Endodermal cell (in vitro differentiated cells): Measurements from ENCODE around the gene TMEM267. TPM values are rescaled to one million over a fixed set of nuclear protein-coding genes. Genes with fewer than 3 reads are reported as not detected.
A peak's percentile ranks its signal among the peaks of the same experiment; 100 is the strongest.

Experiments used
- DNase-seq: peaks from one replicate; pipeline ENCODE4 v3.0.0-alpha.2; 2017
- H3K27ac ChIP-seq: 2 replicates; pipeline ENCODE4 v1.5.1; 2013; ENCODE audit warnings: mild to moderate bottlenecking, low read depth, low read length, moderate library complexity
- H3K27me3 ChIP-seq: 2 replicates; pipeline ENCODE4 v1.6.1; 2013; ENCODE audit warnings: mild to moderate bottlenecking, low read length, moderate library complexity; ENCODE audit not compliant: insufficient read depth, control insufficient read depth, poor library complexity, severe bottlenecking
- H3K36me3 ChIP-seq: 2 replicates; pipeline ENCODE4 v1.7.0; 2013; ENCODE audit warnings: mild to moderate bottlenecking, low read length, moderate library complexity; ENCODE audit not compliant: control insufficient read depth, insufficient read depth
- H3K4me1 ChIP-seq: one replicate; pipeline ENCODE4 v1.7.0; 2013; ENCODE audit warnings: low read length; ENCODE audit not compliant: control insufficient read depth, insufficient read depth
- H3K4me3 ChIP-seq: 2 replicates; pipeline ENCODE4 v1.5.1; 2013; ENCODE audit warnings: mild to moderate bottlenecking, low read length, moderate library complexity
- H3K9ac ChIP-seq: 2 replicates; pipeline ENCODE4 v1.6.1; 2013; ENCODE audit warnings: mild to moderate bottlenecking, low read length, moderate library complexity; ENCODE audit not compliant: poor library complexity, severe bottlenecking; ENCODE audit errors: extremely low read depth
- H3K9me3 ChIP-seq: 2 replicates; pipeline ENCODE4 v1.6.1; 2013; ENCODE audit warnings: mild to moderate bottlenecking, low read length, moderate library complexity; ENCODE audit not compliant: control insufficient read depth
- H3K27ac Mint-ChIP-seq: 2 replicates; pipeline ENCODE4 v1.8.0; 2020; ENCODE audit warnings: mixed read lengths
- H3K27me3 Mint-ChIP-seq: 2 replicates; pipeline ENCODE4 v1.8.0; 2021; ENCODE audit warnings: mild to moderate bottlenecking, mixed read lengths; ENCODE audit not compliant: insufficient read depth
- H3K36me3 Mint-ChIP-seq: 2 replicates; pipeline ENCODE4 v1.8.0; 2020; ENCODE audit warnings: low read depth, mixed read lengths
- H3K4me1 Mint-ChIP-seq: 2 replicates; pipeline ENCODE4 v1.8.0; 2020; ENCODE audit warnings: mixed read lengths
- H3K4me3 Mint-ChIP-seq: 2 replicates; pipeline ENCODE4 v1.8.0; 2020; ENCODE audit warnings: mild to moderate bottlenecking, moderate library complexity, mixed read lengths
- H3K9me3 Mint-ChIP-seq: 2 replicates; pipeline ENCODE4 v1.8.0; 2020; ENCODE audit warnings: mild to moderate bottlenecking, mixed read lengths
- WGBS, 2 experiments: methylation state at CpG; one replicate each; pipeline versions ENCODE4 v1.1.5 to v1.1.7; 2013; ENCODE audit warnings: missing lambda C conversion rate in 2 of 2, mixed read lengths in 1 of 2; ENCODE audit not compliant: insufficient coverage in 1 of 2, insufficient read length in 1 of 2; 5-methylcytosine and 5-hydroxymethylcytosine counted together
- total RNA-seq, 2 donors: library from RNA; stranded (reverse); fragmentation: NEBNext Ultra II Directional in 1 of 2; extraction: Animal tissue kit (Norgen Biotek cat#: 25700) in 1 of 2; gene quantifications; 2 replicates in 1 of 2; 3 replicates in 1 of 2; pipeline ENCODE4 v1.2.1, GENCODE V29; 2021
- TF ChIP-seq, protein P1 (sequence below): fragments of 200-600 bp; sonication (generic); conservative IDR thresholded peaks from 2 replicates; pipeline ENCODE4 v1.5.0; 2021; ENCODE audit warnings: antibody characterized with exemption, mild to moderate bottlenecking

TMEM267 gene
- total RNA-seq, 2 donors from 2014 or later = 8.3 to 8.9 TPM

DNA sequence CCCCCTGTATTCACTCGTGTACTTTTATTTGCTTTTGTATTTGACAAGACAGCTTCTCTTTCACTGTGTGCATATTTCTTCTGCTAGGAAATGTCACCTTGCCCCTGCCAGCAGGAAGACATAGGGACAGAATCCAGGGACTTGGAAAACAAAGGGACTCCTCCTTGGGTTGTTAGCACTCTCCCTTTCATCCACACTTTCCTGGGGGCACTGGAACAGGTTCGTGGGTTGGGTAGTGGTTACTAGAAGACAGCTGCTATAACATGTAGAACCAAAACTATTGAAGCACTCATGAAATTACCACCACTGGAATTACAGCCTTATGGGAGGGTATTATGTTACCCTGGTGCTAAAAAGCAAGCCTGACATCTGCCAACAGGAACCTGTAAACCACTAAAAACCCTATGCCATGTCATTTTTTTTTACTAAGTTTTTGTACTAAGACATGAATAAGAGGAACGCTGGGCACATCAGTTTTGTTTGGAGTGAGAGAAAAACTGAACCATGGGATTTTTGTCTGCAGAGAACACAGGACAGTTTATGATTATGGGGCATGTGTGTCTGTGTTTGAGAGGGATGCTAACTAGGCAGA is 66.8 kb downstream of the TMEM267 start:
- H3K4me3 Mint-ChIP-seq = no peak overlapping the region

DNA sequence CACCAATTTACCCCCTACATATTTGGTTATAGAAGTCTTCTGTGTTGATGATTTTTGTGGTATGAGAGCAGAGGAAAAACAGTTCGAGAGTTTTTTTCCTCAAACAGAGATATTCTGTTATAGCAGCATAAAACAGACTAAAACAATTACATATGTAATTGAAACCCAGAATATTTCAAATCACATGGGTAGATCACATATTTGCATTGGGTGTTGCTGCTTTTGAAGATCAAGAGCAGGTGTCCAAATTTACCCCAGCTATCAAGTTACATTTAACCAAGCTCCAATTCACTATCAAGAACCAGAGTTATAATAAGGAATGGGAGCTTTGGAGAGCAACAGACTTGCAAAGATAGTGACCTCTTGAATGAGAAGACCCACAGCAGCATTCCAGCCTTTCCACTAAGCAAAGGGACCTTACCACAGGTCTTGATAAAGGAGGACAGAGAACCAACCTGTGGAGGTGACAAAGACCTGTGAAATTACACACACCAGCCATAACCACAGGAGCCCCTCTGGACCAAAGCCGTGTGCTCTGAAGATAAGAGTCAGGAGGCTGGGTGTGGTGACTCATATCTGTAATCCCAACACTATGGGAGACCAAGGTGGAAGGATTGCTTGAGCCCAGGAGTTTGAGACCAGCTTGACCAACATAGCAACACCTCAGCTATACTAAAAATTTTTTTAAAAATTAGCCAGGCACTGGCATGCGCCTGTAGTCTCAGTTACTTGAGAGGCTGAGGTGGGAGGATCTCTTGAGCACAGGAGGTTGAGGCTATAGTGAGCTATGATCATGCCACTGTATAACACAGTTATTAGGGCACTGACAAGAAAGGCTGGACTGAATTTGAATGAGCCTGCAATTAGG is 67.5 kb downstream of the TMEM267 start:
- H3K36me3 Mint-ChIP-seq = no peaks in the 10 kb centered on the region
- H3K4me1 Mint-ChIP-seq = peaks cover 20% of the 10 kb centered on the region
- H3K27me3 Mint-ChIP-seq = peaks cover 2% of the 10 kb centered on the region
- H3K27ac Mint-ChIP-seq = no peak overlapping the region
- no peaks in the 10 kb centered on the region for H3K36me3 ChIP-seq
- H3K4me1 ChIP-seq = no peaks in the 10 kb centered on the region
- no peaks in the 10 kb centered on the region for H3K9me3 ChIP-seq
- H3K27me3 ChIP-seq = no peaks in the 10 kb centered on the region
- H3K9me3 Mint-ChIP-seq = no peaks in the 10 kb centered on the region
- no peak overlapping the region for H3K9ac ChIP-seq
- TF ChIP-seq, protein P1, sequence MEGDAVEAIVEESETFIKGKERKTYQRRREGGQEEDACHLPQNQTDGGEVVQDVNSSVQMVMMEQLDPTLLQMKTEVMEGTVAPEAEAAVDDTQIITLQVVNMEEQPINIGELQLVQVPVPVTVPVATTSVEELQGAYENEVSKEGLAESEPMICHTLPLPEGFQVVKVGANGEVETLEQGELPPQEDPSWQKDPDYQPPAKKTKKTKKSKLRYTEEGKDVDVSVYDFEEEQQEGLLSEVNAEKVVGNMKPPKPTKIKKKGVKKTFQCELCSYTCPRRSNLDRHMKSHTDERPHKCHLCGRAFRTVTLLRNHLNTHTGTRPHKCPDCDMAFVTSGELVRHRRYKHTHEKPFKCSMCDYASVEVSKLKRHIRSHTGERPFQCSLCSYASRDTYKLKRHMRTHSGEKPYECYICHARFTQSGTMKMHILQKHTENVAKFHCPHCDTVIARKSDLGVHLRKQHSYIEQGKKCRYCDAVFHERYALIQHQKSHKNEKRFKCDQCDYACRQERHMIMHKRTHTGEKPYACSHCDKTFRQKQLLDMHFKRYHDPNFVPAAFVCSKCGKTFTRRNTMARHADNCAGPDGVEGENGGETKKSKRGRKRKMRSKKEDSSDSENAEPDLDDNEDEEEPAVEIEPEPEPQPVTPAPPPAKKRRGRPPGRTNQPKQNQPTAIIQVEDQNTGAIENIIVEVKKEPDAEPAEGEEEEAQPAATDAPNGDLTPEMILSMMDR = no peak
- DNase-seq = peak; percentile 87
- H3K4me3 ChIP-seq = no peak overlapping the region
- H3K4me3 Mint-ChIP-seq = no peak overlapping the region
- 62 to 78% methylated on average over 1 to 3 of the region's 3 CpGs for WGBS, 2 experiments
- no peak overlapping the region for H3K27ac ChIP-seq

More for the DNA sequence above, 66.8 kb downstream of the TMEM267 start:
- H3K27me3 ChIP-seq = no peaks in the 10 kb centered on the region
- Mint-ChIP-seq H3K27ac (no peak overlapping the region), H3K36me3 (no peaks in the 10 kb centered on the region), H3K4me1 (peaks cover 20% of the 10 kb centered on the region), H3K27me3 (peaks cover 2% of the 10 kb centered on the region), H3K9me3 (no peaks in the 10 kb centered on the region)
- H3K4me1 ChIP-seq = no peaks in the 10 kb centered on the region
- no peaks in the 10 kb centered on the region for H3K36me3 ChIP-seq
- TF ChIP-seq, protein P1 = no peak
- 83 to 88% methylated on average over 2 to 3 of the region's 3 CpGs for WGBS, 2 experiments
- no peaks in the 10 kb centered on the region for H3K9me3 ChIP-seq
- no peak overlapping the region for H3K27ac ChIP-seq
- H3K4me3 ChIP-seq = no peak overlapping the region
- DNase-seq = no peak
- no peak overlapping the region for H3K9ac ChIP-seq

DNA sequence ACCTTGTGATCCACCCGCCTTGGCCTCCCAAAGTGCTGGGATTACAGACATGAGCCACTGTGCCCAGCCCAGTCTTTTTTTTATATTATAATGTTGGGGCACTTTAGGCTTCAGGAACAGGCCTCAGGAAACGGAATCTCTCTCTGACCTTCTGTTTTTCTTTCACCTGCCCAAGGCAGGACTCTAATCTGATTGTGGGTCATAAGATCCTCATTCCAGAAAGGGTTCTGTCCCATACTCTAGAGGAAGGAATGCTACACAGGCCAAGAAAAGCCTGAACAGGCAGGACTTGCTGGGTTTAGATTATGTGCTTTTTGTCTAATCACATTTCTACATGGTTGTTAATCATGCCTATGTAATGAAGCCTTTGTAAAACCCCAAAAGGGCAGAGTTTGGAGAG is 69.7 kb downstream of the TMEM267 start:
- no peaks in the 10 kb centered on the region for H3K27me3 ChIP-seq
- no peak for DNase-seq
- no peak overlapping the region for H3K4me3 ChIP-seq
- TF ChIP-seq, protein P1 = no peak
- H3K9me3 Mint-ChIP-seq = no peaks in the 10 kb centered on the region
- H3K4me3 Mint-ChIP-seq = no peak overlapping the region
- no peaks in the 10 kb centered on the region for H3K4me1 ChIP-seq
- no peaks in the 10 kb centered on the region for H3K9me3 ChIP-seq
- WGBS, 2 experiments = 98 to 100% methylated on average over 1 to 2 of the region's 2 CpGs
- no peaks in the 10 kb centered on the region for H3K36me3 Mint-ChIP-seq
- H3K4me1 Mint-ChIP-seq = peaks cover 16% of the 10 kb centered on the region
- H3K27ac Mint-ChIP-seq = no peak overlapping the region
- no peaks in the 10 kb centered on the region for H3K36me3 ChIP-seq
- peaks cover 2% of the 10 kb centered on the region for H3K27me3 Mint-ChIP-seq
- no peak overlapping the region for H3K9ac ChIP-seq
- H3K27ac ChIP-seq = no peak overlapping the region
